Measurements from ENCODE around the gene AUTS2.
A peak's percentile ranks its signal among the peaks of the same experiment; 100 is the strongest.

DNA sequence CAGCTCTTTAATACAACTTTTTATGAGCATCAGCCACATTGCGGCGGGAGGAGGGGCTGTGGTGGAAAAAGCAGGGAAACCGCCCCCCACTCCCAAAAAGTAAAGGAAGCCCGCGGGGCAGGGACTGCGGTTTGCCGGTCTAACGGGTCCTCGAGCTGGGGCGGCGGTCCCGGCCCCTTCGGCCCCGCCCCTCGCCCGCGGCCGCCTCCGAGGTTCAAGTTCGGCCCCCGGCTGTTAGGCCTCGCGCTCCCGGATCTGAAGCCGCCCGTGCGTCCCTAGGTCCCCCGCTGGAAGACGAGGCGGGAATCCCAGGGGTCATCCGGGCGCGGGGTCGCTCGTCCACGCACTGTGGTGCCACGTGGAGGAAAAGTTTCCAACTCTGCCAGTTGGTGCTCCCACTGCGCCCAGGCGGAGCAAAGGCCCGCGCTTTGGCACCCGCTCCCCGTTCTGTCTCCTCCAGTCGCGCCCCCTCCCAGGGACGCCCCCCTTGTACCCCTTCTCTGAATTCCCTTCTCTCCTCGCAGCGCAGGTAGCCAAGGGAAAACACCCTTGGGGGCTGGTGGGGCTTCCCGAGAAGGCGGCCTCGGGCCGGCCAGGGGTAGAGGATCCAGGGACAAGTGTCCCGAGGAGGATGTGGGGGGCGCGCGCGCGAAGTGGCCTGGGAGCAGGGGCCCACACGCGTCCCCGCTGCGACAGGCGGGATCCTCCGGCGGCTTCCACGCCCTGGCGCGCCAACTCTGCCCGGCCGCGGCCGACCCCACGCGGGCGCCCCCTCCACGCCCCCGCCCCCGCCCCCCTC lies 798 bp upstream of the AUTS2 start:
- TF ChIP-seq CTCF (IDR thresholded peaks at IDR 0.05 in 8 of 11, conservative IDR thresholded peaks at IDR 0.05 in 3 of 11) (no peak), POLR2AphosphoS5 (IDR thresholded peaks at IDR 0.05) (peak in 2 of 3 donors; percentile 48 to 49), POLR2A (IDR thresholded peaks at IDR 0.05) (no peak)

All from spleen (tissue), 7 donors.